SK-N-SH treated with all-trans-retinoic acid at 6 μM for 48 hours (cell line): ENCODE data around the gene RERE.

Experiments used
- ATAC-seq: fragments of 200-7000 bp; cut with Tn5 transposase; 3 replicates; pipeline ENCODE4 v1.9.1; 2020; ENCODE audit warnings: mild to moderate bottlenecking, moderate library complexity
- ARNTL ChIP-seq: fragments of 450-650 bp; formaldehyde crosslinking; IDR thresholded peaks from 2 replicates; pipeline ENCODE4 v1.5.0; 2020; ENCODE audit warnings: low read depth, mild to moderate bottlenecking, moderate library complexity, borderline replicate concordance
- BACH2 ChIP-seq: fragments of 250-450 bp; sonication (Bioruptor Pico); IDR thresholded peaks from 2 replicates; pipeline ENCODE4 v1.9.0; 2021; ENCODE audit warnings: mild to moderate bottlenecking, borderline replicate concordance
- CSDC2 ChIP-seq: fragments of 250-450 bp; sonication (Bioruptor Pico); IDR thresholded peaks from 2 replicates; pipeline ENCODE4 v1.5.0; 2020; ENCODE audit warnings: mild to moderate bottlenecking, moderate library complexity
- ESRRG ChIP-seq: fragments of 250-450 bp; sonication (Bioruptor Pico); IDR thresholded peaks from 2 replicates; pipeline ENCODE4 v1.6.1; 2021; ENCODE audit warnings: mild to moderate bottlenecking
- GLIS3 ChIP-seq: fragments of 250-450 bp; sonication (Bioruptor Pico); IDR thresholded peaks from 2 replicates; pipeline ENCODE4 v1.5.0; 2020; ENCODE audit warnings: mild to moderate bottlenecking, moderate library complexity
- PPARA ChIP-seq: fragments of 250-450 bp; sonication (Bioruptor Pico); IDR thresholded peaks from 2 replicates; pipeline ENCODE4 v1.5.0; 2020; ENCODE audit warnings: mild to moderate bottlenecking, borderline replicate concordance
- SNAI2 ChIP-seq: fragments of 250-450 bp; sonication (Bioruptor Pico); IDR thresholded peaks from 2 replicates; pipeline ENCODE4 v1.5.0; 2020; ENCODE audit warnings: mild to moderate bottlenecking, moderate library complexity
- TCF4 ChIP-seq: fragments of 250-450 bp; sonication (Bioruptor Pico); IDR thresholded peaks from 2 replicates; pipeline ENCODE4 v1.8.0; 2021; ENCODE audit warnings: mild to moderate bottlenecking, moderate library complexity, borderline replicate concordance
- TOX ChIP-seq: fragments of 250-450 bp; sonication (Bioruptor Pico); IDR thresholded peaks from 2 replicates; pipeline ENCODE4 v1.8.0; 2021; ENCODE audit warnings: mild to moderate bottlenecking, moderate library complexity, borderline replicate concordance
- ZC3H10 ChIP-seq: fragments of 250-450 bp; sonication (Bioruptor Pico); IDR thresholded peaks from 2 replicates; pipeline ENCODE4 v1.5.1; 2021; ENCODE audit warnings: mild to moderate bottlenecking, moderate library complexity
- ZFP3 ChIP-seq: fragments of 250-450 bp; sonication (Bioruptor Pico); IDR thresholded peaks from 2 replicates; pipeline ENCODE4 v1.5.0; 2020; ENCODE audit warnings: mild to moderate bottlenecking, moderate library complexity
- ZFP30 ChIP-seq: fragments of 450-650 bp; formaldehyde crosslinking; IDR thresholded peaks from 2 replicates; pipeline ENCODE4 v1.5.0; 2022; ENCODE audit warnings: mild to moderate bottlenecking, moderate library complexity
- ZNF565 ChIP-seq: fragments of 450-650 bp; formaldehyde crosslinking; conservative IDR thresholded peaks from 2 replicates; pipeline ENCODE4 v1.5.0; 2020; ENCODE audit warnings: low read depth, mild to moderate bottlenecking, moderate library complexity
- ZNF70 ChIP-seq: fragments of 450-650 bp; formaldehyde crosslinking; IDR thresholded peaks from 2 replicates; pipeline ENCODE4 v1.5.0; 2020; ENCODE audit warnings: mild to moderate bottlenecking, moderate library complexity
- ZNF8 ChIP-seq: fragments of 450-650 bp; formaldehyde crosslinking; IDR thresholded peaks from 2 replicates; pipeline ENCODE4 v1.5.0; 2020; ENCODE audit warnings: mild to moderate bottlenecking, moderate library complexity
- TF ChIP-seq, protein P1 (sequence below): fragments of 250-450 bp; sonication (Bioruptor Pico); IDR thresholded peaks from 2 replicates; pipeline ENCODE4 v1.5.1; 2020; ENCODE audit warnings: low read depth, mild to moderate bottlenecking, moderate library complexity
- TF ChIP-seq, protein P2 (sequence below): fragments of 250-450 bp; sonication (Bioruptor Pico); IDR thresholded peaks from 2 replicates; pipeline ENCODE4 v1.5.0; 2020; ENCODE audit warnings: mild to moderate bottlenecking, moderate library complexity
- TF ChIP-seq, protein P3 (sequence below): fragments of 250-450 bp; sonication (Bioruptor Pico); IDR thresholded peaks from 2 replicates; pipeline ENCODE4 v1.8.0; 2021; ENCODE audit warnings: low read depth, mild to moderate bottlenecking, moderate library complexity, borderline replicate concordance
- TF ChIP-seq, protein P4 (sequence below): fragments of 250-450 bp; sonication (Bioruptor Pico); IDR thresholded peaks from 2 replicates; pipeline ENCODE4 v1.8.0; 2020; ENCODE audit warnings: mild to moderate bottlenecking, moderate library complexity, borderline replicate concordance

The RERE gene

DNA sequence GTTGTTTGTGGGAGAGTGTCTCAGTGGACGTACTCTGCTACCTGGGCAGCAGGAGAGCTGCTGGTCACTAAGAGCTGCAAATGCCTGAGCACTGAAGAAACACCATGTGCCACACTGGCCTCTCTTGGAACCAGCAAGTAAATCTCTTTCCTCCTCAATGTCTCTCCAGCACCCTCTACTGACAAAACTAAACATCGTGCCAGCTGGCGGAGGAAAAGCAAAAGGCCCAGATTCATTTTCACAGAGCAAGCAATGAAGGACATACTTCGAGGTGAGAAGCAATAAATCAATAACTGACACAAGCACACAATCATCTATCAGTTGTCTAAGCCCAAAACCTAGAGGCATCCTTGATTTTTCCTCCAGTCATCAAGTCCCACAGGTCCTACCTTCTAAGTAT is 78.1 kb downstream of the RERE start:
- TF ChIP-seq, protein P1, sequence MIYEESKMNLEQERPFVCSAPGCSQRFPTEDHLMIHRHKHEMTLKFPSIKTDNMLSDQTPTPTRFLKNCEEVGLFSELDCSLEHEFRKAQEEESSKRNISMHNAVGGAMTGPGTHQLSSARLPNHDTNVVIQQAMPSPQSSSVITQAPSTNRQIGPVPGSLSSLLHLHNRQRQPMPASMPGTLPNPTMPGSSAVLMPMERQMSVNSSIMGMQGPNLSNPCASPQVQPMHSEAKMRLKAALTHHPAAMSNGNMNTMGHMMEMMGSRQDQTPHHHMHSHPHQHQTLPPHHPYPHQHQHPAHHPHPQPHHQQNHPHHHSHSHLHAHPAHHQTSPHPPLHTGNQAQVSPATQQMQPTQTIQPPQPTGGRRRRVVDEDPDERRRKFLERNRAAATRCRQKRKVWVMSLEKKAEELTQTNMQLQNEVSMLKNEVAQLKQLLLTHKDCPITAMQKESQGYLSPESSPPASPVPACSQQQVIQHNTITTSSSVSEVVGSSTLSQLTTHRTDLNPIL (CRISPR knock-in tag): no peak
- TF ChIP-seq TCF4 (CRISPR knock-in tag): no peak
- TF ChIP-seq ESRRG: no peak
- TF ChIP-seq SNAI2 (CRISPR knock-in tag): no peak
- TF ChIP-seq, protein P2, sequence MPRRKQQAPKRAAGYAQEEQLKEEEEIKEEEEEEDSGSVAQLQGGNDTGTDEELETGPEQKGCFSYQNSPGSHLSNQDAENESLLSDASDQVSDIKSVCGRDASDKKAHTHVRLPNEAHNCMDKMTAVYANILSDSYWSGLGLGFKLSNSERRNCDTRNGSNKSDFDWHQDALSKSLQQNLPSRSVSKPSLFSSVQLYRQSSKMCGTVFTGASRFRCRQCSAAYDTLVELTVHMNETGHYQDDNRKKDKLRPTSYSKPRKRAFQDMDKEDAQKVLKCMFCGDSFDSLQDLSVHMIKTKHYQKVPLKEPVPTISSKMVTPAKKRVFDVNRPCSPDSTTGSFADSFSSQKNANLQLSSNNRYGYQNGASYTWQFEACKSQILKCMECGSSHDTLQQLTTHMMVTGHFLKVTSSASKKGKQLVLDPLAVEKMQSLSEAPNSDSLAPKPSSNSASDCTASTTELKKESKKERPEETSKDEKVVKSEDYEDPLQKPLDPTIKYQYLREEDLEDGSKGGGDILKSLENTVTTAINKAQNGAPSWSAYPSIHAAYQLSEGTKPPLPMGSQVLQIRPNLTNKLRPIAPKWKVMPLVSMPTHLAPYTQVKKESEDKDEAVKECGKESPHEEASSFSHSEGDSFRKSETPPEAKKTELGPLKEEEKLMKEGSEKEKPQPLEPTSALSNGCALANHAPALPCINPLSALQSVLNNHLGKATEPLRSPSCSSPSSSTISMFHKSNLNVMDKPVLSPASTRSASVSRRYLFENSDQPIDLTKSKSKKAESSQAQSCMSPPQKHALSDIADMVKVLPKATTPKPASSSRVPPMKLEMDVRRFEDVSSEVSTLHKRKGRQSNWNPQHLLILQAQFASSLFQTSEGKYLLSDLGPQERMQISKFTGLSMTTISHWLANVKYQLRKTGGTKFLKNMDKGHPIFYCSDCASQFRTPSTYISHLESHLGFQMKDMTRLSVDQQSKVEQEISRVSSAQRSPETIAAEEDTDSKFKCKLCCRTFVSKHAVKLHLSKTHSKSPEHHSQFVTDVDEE: no peak
- TF ChIP-seq ZNF70 (CRISPR knock-in tag): no peak
- TF ChIP-seq TOX (CRISPR knock-in tag): no peak
- no peak for TF ChIP-seq ZNF8
- TF ChIP-seq, protein P3, sequence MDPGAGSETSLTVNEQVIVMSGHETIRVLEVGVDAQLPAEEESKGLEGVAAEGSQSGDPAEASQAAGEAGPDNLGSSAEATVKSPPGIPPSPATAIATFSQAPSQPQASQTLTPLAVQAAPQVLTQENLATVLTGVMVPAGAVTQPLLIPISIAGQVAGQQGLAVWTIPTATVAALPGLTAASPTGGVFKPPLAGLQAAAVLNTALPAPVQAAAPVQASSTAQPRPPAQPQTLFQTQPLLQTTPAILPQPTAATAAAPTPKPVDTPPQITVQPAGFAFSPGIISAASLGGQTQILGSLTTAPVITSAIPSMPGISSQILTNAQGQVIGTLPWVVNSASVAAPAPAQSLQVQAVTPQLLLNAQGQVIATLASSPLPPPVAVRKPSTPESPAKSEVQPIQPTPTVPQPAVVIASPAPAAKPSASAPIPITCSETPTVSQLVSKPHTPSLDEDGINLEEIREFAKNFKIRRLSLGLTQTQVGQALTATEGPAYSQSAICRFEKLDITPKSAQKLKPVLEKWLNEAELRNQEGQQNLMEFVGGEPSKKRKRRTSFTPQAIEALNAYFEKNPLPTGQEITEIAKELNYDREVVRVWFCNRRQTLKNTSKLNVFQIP: no peak
- no peak for TF ChIP-seq PPARA (CRISPR knock-in tag)
- TF ChIP-seq ZNF565 (CRISPR knock-in tag): no peak
- no peak for TF ChIP-seq ZFP3 (CRISPR knock-in tag)
- no peak for TF ChIP-seq ZFP30 (CRISPR knock-in tag)
- ATAC-seq: no peak

DNA sequence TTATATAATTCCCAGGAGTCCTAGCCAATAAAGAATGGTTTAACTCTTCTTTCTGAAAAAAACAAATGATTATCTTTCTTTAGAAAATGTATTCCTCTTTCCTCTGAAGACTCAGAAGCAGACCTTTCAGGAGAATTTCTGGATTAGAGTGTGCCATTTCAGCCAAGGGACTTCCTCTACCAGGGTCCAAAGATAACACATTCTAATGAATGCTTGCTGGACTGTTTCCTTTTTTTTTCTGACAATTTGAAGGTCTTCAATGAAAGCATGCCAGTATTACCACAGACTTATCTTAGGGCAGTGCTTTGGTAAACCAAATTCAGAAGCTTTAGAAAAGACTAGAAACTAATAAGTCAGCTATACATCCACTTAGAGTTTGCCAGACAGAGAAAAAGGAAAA is 80.5 kb downstream of the RERE start:
- no peak for ATAC-seq
- no peak for TF ChIP-seq TCF4 (CRISPR knock-in tag)
- no peak for TF ChIP-seq TOX (CRISPR knock-in tag)

DNA sequence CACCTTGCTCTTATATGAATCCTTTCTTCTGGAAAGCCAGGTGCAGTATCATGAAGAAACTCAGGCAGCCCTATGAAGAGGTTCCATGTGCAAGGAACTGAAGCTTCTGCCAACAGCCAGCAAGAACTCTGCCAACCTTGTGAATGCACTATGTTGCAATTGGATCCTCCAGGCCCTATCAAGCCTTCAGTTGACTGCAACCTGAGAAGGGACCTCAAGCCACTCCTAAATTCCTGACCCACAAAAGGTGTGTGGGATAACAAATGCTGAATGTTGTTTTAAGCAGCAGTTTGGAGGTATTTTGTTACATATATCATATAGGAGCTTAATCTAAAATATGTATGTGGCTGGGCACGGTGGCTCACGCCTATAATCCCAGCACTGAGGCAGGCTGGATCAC is 84.0 kb downstream of the RERE start:
- no peak for ATAC-seq

DNA sequence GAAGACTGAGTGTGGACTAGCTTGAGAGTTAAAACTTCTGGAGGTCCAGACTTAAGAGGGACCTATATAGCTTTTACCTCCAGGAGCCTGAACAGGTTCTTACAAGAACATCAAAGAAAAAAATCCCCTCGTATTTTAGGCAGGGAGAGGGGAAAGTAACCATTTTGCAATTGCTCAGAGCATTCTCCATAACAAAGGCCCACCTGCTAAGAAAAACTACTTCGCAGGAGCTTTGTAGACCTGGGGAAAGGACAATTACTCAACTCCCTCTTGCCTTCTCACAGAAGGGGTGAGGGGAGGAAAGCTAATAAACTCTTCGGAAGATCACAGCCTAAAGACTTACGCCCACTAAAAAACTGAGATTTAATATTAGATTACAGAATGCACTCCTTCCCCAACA is 86.3 kb downstream of the RERE start:
- no peak for ATAC-seq
- no peak for TF ChIP-seq ZNF565 (CRISPR knock-in tag)
- no peak for TF ChIP-seq ZFP30 (CRISPR knock-in tag)
- TF ChIP-seq TOX (CRISPR knock-in tag): no peak
- TF ChIP-seq PPARA (CRISPR knock-in tag): no peak
- TF ChIP-seq, protein P1 (CRISPR knock-in tag): no peak
- no peak for TF ChIP-seq ARNTL (CRISPR knock-in tag)
- no peak for TF ChIP-seq GLIS3 (CRISPR knock-in tag)
- TF ChIP-seq, protein P3: no peak
- TF ChIP-seq ZC3H10 (CRISPR knock-in tag): no peak
- no peak for TF ChIP-seq ZNF70 (CRISPR knock-in tag)

More for the DNA sequence above, 84.0 kb downstream of the RERE start:
- TF ChIP-seq, protein P2: no peak
- TF ChIP-seq, protein P4, sequence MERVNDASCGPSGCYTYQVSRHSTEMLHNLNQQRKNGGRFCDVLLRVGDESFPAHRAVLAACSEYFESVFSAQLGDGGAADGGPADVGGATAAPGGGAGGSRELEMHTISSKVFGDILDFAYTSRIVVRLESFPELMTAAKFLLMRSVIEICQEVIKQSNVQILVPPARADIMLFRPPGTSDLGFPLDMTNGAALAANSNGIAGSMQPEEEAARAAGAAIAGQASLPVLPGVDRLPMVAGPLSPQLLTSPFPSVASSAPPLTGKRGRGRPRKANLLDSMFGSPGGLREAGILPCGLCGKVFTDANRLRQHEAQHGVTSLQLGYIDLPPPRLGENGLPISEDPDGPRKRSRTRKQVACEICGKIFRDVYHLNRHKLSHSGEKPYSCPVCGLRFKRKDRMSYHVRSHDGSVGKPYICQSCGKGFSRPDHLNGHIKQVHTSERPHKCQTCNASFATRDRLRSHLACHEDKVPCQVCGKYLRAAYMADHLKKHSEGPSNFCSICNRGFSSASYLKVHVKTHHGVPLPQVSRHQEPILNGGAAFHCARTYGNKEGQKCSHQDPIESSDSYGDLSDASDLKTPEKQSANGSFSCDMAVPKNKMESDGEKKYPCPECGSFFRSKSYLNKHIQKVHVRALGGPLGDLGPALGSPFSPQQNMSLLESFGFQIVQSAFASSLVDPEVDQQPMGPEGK (CRISPR knock-in tag): no peak
- TF ChIP-seq CSDC2 (CRISPR knock-in tag) (no peak), BACH2 (no peak), ARNTL (CRISPR knock-in tag) (no peak)
- TF ChIP-seq, all 23 proteins: peak for 0
